Activated T-cell treated with anti-CD3 and anti-CD28 coated beads for 48 hours (primary cell): ENCODE data around the gene RAB28.

Experiments
- DNase-seq: peaks from one replicate; pipeline ENCODE4 v3.0.0-alpha.2; 2020; ENCODE audit warnings: low read depth

Gene RAB28

GRCh38 chr4:13371048-13371447, 113.1 kb downstream of the RAB28 start:
- DNase-seq, result no peak

- no peak for DNase-seq
These were observed 115.9 kb downstream of the RAB28 start for GRCh38 chr4:13368217-13368616.

- no peak for DNase-seq
These were observed 116.4 kb downstream of the RAB28 start for GRCh38 chr4:13367691-13368090.

GRCh38 chr4:13367244-13367643, 116.9 kb downstream of the RAB28 start:
- no peak for DNase-seq

- no peak for DNase-seq
These were observed 118.9 kb downstream of the RAB28 start for GRCh38 chr4:13365195-13365594.

- DNase-seq, result no peak
These were observed 119.5 kb downstream of the RAB28 start for GRCh38 chr4:13364653-13365052.

- DNase-seq, result no peak
These were observed 120.0 kb downstream of the RAB28 start for GRCh38 chr4:13364172-13364571.

GRCh38 chr4:13359809-13360208, 124.3 kb downstream of the RAB28 start:
- no peak for DNase-seq

- no peak for DNase-seq
These were observed 128.8 kb downstream of the RAB28 start for GRCh38 chr4:13355111-13355880.

GRCh38 chr4:13349096-13349495, 135.0 kb downstream of the RAB28 start:
- DNase-seq, result no peak

- DNase-seq, result no peak
These were observed 135.9 kb downstream of the RAB28 start for GRCh38 chr4:13348216-13348615.

- DNase-seq, result no peak
These were observed 136.5 kb downstream of the RAB28 start for GRCh38 chr4:13347517-13348125.

GRCh38 chr4:13344216-13344615, 139.9 kb downstream of the RAB28 start:
- no peak for DNase-seq

- no peak for DNase-seq
These were observed 143.5 kb downstream of the RAB28 start for GRCh38 chr4:13340672-13341071.

- DNase-seq, result no peak
These were observed 152.3 kb downstream of the RAB28 start for GRCh38 chr4:13331827-13332226.

- DNase-seq, result no peak
These were observed 154.2 kb downstream of the RAB28 start for GRCh38 chr4:13329963-13330362.

GRCh38 chr4:13329340-13329850, 154.7 kb downstream of the RAB28 start:
- DNase-seq, result no peak

- no peak for DNase-seq
These were observed 155.5 kb downstream of the RAB28 start for GRCh38 chr4:13328591-13328990.

- no peak for DNase-seq
These were observed 156.1 kb downstream of the RAB28 start for GRCh38 chr4:13327991-13328390.

GRCh38 chr4:13325744-13326143, 158.4 kb downstream of the RAB28 start:
- DNase-seq, result no peak

GRCh38 chr4:13323921-13324320, 160.2 kb downstream of the RAB28 start:
- no peak for DNase-seq

- DNase-seq, result no peak
These were observed 161.4 kb downstream of the RAB28 start for GRCh38 chr4:13322681-13323101.
